Urinary bladder (tissue), 4 donors: Measurements from ENCODE around the gene TMEM52B. TPM values are rescaled to one million over a fixed set of nuclear protein-coding genes. Genes with fewer than 3 reads are reported as not detected.
"Not testable (repeated sequence)": the region's sequence is repeated elsewhere in the genome, so short reads cannot be mapped to it uniquely, and the experiment has no call there.

ENCODE experiments used
- DNase-seq: peaks from one replicate; pipeline ENCODE4 v3.0.0-alpha.2; 2015; ENCODE audit errors: extremely low spot score
- H3K27ac ChIP-seq: one replicate; pipeline ENCODE4 v1.5.1; 2013; ENCODE audit warnings: low read depth, mild to moderate bottlenecking, moderate library complexity
- H3K36me3 ChIP-seq: one replicate; pipeline ENCODE4 v1.6.1; 2013; ENCODE audit warnings: mild to moderate bottlenecking, moderate library complexity; ENCODE audit not compliant: insufficient read depth
- H3K4me1 ChIP-seq: one replicate; pipeline ENCODE4 v1.6.1; 2013; ENCODE audit warnings: mild to moderate bottlenecking, moderate library complexity; ENCODE audit not compliant: insufficient read depth
- H3K4me3 ChIP-seq: one replicate; pipeline ENCODE4 v1.5.1; 2013; ENCODE audit warnings: low read depth, low read length
- WGBS: extraction: QIAGEN DNeasy Blood & Tissue Kit; methylation state at CpG from one replicate; pipeline ENCODE4 v1.1.7; 2013; 5-methylcytosine and 5-hydroxymethylcytosine counted together
- polyA plus RNA-seq: library from polyadenylated mRNA; stranded (reverse); fragments of 200-250 nt; gene quantifications from one replicate; pipeline ENCODE4 v1.2.3, GENCODE V29; 2013
- total RNA-seq: library from RNA; depleted of rRNA; stranded (reverse); fragments of >200 nt; gene quantifications from one replicate; pipeline ENCODE4 v1.2.3, GENCODE V29; 2014
- donor health status: healthy with polysubstance abuse.
- donor health status: healthy.

TMEM52B gene
- total and polyA plus RNA-seq, 2 donors, result 0.11 TPM

DNA sequence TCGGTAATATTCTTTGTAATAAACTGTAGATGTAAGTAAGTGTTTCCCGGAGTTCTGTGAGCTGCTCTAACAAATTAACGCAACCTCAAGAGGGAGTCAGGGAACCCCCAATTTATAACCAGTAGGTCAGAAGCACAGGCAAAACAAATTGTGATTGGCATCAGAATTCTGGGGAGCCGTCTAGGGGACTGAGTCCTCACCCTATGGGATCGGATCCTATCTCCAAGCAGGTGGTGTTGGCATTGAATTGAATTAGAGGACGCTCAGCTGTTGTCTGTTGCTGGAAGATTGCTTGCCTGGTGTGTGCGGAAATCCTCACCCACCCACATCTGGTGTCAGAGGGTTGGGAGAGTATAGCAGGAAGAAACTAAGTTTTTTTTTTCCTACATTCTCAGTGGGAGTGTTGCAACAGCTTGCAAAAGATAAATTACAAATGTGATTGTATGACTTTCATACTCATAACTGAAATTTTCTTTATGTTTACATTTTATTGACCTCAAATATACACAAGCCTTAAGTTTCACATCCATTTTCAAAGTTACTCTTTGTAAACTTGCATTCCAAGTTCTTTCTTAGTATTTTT, 5.5 kb downstream of the TMEM52B start:
- H3K4me3 ChIP-seq, result no peak overlapping the region
- no peak overlapping the region for H3K27ac ChIP-seq
- peaks cover 2% of the 10 kb centered on the region for H3K4me1 ChIP-seq
- no peak for DNase-seq
- no peaks in the 10 kb centered on the region for H3K36me3 ChIP-seq
- 41% methylated on average over 7 of the region's 7 CpGs for WGBS

DNA sequence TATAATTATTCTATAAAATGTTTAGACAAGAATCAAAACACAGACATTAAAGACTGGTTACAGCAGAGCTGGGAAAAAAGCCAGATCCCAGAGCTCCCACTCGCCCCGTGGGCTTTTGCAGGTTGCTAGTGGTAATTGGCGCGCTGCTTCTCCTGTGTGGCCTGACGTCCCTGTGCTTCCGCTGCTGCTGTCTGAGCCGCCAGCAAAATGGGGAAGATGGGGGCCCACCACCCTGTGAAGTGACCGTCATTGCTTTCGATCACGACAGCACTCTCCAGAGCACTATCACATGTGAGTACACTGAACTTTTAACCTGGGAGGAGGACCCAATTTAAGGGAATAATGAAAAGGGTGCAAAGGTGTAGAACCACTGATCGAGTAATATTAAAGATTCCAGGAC, 7.5 kb downstream of the TMEM52B start:
- H3K4me3 ChIP-seq, result no peak overlapping the region
- H3K27ac ChIP-seq, result no peak overlapping the region
- no peaks in the 10 kb centered on the region for H3K36me3 ChIP-seq
- WGBS, result 58% methylated on average over 11 of the region's 11 CpGs
- peaks cover 2% of the 10 kb centered on the region for H3K4me1 ChIP-seq
- DNase-seq, result no peak

DNA sequence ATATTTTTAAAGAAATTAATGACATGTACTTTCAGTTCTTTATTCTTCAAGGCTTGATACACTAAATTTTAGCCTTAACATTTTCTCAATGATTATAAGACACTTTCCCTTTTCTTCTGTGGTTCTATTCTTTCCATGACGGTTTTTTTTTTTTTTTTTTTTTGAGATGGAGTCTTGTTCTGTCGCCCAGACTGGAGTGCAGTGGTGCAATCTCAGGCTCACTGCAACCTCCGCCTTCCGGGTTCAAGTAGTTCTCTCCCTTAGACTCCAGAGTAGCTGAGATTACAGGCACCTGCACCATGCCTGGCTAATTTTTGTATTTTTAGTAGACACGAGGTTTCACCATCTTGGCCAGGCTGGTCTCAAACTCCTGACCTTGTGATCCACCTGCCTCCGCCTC, 8.1 kb downstream of the TMEM52B start:
- not testable (repeated sequence) for H3K36me3 ChIP-seq, H3K27ac ChIP-seq, H3K4me1 ChIP-seq, DNase-seq, H3K4me3 ChIP-seq
- 90% methylated on average over 6 of the region's 6 CpGs for WGBS

DNA sequence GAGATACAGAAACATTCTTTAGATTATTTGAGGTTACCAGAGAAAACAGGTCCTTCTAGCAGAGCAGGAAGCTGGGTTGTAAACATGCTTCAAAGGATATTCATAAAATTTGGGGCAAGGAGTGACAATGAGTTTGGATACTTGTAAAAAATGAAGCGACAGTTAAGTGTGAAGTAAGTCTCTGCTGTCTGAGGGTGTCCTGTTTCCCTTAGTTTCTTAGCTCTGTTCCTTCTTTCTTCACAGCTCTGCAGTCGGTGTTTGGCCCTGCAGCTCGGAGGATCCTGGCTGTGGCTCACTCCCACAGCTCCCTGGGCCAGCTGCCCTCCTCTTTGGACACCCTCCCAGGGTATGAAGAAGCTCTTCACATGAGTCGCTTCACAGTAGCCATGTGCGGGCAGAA, 10.8 kb downstream of the TMEM52B start:
- Histone ChIP-seq H3K27ac (no peak overlapping the region), H3K4me1 (no peaks in the 10 kb centered on the region), H3K4me3 (no peak overlapping the region), H3K36me3 (no peaks in the 10 kb centered on the region)
- no peak for DNase-seq
- 37% methylated on average over 5 of the region's 5 CpGs for WGBS

DNA sequence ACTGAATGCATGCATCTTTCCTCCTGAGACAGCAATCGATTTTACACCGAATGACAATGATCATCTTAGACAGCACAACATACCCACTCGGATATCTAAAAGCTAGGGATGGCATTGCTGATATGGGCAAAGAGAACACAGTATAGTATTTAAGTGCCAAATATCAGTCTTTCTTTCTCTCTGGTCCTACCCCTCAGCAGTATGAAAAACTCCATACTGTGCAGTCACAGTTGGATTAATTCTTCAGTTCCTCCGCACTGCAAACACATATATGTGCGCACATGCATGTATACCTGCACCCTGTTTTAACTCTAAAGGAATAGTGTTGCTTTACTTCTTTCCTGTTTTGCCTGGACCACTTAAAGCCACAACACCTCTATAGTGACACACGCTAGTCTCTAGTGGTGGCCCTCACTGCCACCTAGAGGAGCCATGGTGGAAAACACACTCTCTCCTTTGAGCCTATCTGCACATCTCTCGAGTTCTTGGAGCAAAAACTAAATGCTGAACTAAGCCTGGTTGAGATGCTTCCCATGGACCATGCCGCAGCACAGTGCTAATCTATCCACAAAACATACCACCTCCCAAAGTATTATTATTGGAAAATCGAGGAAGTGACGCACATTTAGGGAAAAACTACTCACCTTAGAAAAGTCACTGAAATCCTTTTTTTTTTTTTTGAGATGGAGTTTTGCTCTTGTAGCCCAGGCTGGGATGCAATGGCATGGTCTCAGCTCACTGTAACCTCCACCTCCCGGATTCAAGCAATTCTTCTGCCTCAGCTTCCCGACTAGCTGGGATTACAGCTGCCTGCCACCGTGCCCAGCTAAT, 11.9 kb downstream of the TMEM52B start:
- no peak overlapping the region for H3K4me3 ChIP-seq
- DNase-seq, result no peak
- H3K36me3 ChIP-seq, result no peaks in the 10 kb centered on the region
- H3K4me1 ChIP-seq, result no peaks in the 10 kb centered on the region
- WGBS, result 47% methylated on average over 13 of the region's 13 CpGs
- no peak overlapping the region for H3K27ac ChIP-seq

DNA sequence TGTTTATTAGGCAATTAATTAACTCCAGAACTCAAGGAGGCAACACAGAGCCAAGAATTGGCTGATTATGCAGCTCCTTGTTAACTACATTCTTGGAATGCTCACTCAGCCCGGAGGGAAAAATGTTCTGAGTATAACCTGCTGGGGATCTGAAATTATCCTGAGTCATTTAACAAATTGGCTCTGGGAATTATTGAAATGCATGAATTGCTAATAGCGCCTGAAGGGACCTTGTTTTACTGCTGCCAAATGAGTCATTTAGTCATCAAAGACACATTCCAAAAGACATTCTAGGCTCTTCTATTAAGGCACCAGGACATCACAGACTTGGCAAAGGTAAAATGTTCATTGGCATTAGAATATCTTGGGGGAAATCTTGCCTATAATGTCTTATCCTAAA, 13.0 kb downstream of the TMEM52B start:
- 49% methylated on average over 2 of the region's 2 CpGs for WGBS
- H3K27ac ChIP-seq, result no peak overlapping the region
- H3K4me3 ChIP-seq, result no peak overlapping the region
- no peak for DNase-seq
- no peaks in the 10 kb centered on the region for H3K4me1 ChIP-seq
- no peaks in the 10 kb centered on the region for H3K36me3 ChIP-seq

DNA sequence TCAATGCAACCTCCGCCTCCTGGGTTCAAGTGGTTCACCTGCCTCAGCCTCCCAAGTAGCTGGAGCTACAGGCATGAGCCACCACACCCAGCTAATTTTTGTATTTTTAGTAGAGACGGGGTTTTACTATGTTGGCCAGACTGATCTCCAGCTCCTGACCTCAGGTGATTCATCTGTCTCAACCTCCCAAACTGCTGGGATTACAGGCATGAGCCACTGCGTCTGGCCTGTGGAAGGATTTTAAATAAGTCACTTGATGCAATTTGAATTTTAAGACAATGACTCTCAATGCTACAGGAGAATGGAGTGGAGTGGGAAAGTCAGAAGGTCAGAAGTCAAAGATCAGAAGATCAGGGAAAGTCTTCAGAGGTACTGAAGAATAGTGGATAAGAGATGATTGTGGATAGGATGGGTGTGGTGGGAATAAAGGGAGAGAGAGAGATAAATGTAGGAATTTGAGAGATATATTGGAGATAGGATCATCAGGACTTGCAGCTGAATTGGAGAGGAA, 15.4 kb downstream of the TMEM52B start:
- Histone ChIP-seq H3K4me3 (no peak overlapping the region), H3K27ac (no peak overlapping the region), H3K36me3 (no peaks in the 10 kb centered on the region), H3K4me1 (no peaks in the 10 kb centered on the region)
- no peak for DNase-seq
- 84% methylated on average over 3 of the region's 3 CpGs for WGBS

DNA sequence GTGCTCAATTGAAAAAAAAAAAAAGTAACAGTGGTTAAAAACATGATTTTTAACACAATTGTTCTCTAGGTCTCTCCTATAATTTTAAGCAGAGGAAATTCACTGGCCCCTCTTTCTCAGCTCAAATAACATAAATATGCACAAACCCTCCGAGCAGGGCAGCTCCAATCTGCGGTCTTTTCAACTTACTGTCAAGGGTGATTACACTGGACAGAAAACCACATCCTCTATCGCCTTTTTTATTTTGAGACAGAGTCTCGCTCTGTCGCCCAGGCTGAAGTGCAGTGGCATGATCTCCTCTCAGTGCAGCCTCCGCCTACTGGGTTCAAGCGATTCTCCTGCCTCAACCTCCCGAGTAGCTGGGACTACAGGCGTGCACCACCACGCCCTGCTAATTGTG, 17.4 kb downstream of the TMEM52B start:
- 78% methylated on average over 10 of the region's 10 CpGs for WGBS
- no peaks in the 10 kb centered on the region for H3K36me3 ChIP-seq
- H3K4me3 ChIP-seq, result no peak overlapping the region
- no peak overlapping the region for H3K27ac ChIP-seq
- no peak for DNase-seq
- no peaks in the 10 kb centered on the region for H3K4me1 ChIP-seq

DNA sequence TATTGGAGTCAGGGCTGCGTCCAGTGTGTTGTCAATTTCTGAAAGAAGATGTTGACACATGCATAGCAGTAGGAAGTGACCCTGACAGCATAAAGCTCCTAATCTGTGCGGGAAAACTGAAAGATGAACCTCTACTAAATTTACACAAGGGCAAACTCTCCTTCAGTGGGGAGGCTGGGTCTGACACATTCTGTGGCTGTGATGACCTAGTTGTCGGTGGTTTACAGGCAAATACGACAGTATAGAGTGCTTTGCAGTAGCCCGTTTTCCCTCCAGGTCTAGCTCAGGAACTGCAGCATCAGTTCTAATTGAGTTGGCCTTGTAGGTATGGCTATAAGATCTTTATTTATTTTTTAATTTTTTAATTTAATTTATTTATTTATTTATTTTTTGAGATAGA, 19.0 kb downstream of the TMEM52B start:
- WGBS, result 85% methylated on average over 5 of the region's 5 CpGs
- Histone ChIP-seq H3K4me1 (no peaks in the 10 kb centered on the region), H3K36me3 (no peaks in the 10 kb centered on the region), H3K27ac (no peak overlapping the region), H3K4me3 (no peak overlapping the region)
- no peak for DNase-seq

DNA sequence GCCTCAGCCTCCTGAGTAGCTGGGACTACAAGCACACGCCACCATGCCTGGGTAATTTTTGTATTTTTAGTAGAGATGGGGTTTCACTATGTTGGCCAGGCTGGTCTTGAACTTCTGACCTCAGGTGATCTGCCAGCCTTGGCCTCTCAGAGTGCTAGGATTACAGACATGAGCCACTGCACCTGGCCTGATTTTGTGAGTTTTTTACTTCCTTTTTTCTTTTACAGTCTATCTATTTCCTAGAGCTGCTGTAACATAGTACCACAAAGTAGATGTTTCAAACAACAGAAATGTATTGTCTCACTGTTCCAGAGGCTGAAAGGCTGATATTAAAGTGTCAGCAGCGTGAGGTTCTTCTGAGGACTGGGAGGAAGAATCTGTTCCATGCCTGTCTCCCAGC, 25.7 kb downstream of the TMEM52B start:
- DNase-seq, H3K36me3 ChIP-seq, H3K4me3 ChIP-seq, H3K27ac ChIP-seq, H3K4me1 ChIP-seq: not testable (repeated sequence)
- 92% methylated on average over 2 of the region's 2 CpGs for WGBS

DNA sequence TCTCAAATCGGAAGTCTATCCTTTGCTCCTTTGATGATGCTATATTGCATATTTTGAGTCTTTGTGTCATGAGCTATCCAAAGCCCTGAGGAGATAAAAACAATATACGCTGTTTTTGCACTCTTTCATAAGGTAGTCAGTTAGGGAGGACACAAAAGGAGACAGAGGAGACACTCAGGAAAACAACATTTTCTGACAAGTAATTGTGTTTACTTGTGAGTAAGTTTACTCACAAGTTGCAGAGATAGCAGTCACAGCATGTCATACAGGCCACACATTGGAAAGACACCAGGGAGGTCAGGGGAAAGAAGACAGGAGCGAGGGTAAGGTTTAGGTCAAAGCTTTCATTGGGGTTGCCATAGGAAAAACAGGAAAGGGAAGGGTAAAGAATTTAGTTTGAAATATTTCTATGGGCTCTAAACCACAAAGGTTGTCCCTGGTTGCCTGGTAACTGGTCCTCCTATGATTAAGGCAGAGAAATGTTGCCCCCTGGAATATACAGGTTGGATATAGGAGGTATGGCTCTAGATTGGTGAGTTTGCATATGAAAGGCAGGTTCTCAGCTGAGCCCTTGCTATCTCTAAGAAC, 26.5 kb downstream of the TMEM52B start:
- no peaks in the 10 kb centered on the region for H3K36me3 ChIP-seq
- no peak for DNase-seq
- no peak overlapping the region for H3K4me3 ChIP-seq
- no peaks in the 10 kb centered on the region for H3K4me1 ChIP-seq
- 75% methylated on average over 3 of the region's 3 CpGs for WGBS
- no peak overlapping the region for H3K27ac ChIP-seq

DNA sequence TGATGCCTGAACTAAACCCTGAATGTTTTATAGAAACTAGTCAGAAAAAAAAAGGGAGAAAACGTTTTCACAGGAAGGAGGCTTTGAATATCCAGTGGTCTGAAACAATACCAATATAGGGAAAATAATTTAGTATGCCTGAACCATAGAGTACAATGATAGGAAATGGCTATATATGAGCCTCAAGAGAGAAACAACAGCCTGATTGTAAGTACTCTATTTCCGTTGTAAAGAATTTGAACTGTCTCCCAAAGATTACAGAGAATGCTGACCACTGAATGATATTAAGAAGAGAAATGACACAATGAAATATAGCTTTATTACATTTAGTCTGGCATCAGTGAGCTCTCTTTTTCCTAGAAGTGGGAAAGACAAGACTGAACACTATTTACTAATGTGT, 28.3 kb downstream of the TMEM52B start:
- DNase-seq, result no peak
- Histone ChIP-seq H3K4me1 (no peaks in the 10 kb centered on the region), H3K4me3 (no peak overlapping the region), H3K36me3 (no peaks in the 10 kb centered on the region), H3K27ac (no peak overlapping the region)
- WGBS, result 25% methylated on average over 2 of the region's 2 CpGs

DNA sequence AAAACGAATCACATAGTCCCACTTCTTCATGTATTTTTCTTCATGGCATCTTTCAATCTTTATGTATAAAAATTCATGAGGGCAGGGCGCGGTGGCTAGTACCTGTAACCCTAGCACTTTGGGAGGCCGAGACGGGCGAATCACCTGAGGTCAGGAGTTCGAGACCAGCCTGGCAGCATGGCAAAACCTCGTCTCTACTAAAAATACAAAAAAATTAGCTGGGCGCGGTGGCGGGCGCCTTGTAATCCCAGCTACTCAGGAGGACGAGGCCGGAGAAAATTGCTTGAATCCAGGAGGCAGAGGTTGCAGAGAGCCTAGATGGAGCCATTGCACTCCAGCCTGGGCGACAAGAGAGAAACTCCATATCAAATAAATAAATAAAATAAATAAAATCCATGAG, 31.4 kb downstream of the TMEM52B start:
- 93% methylated on average over 15 of the region's 15 CpGs for WGBS
- Histone ChIP-seq H3K4me1 (no peaks in the 10 kb centered on the region), H3K36me3 (no peaks in the 10 kb centered on the region), H3K4me3 (no peak overlapping the region), H3K27ac (no peak overlapping the region)
- no peak for DNase-seq
